ENCODE measurements around the gene SOD3. TPM values are rescaled to one million over a fixed set of nuclear protein-coding genes. Genes with fewer than 3 reads are reported as not detected.

SOD3 gene
- total RNA-seq, 4 donors from 2014 or later, result 5.0 to 120 (median 25.2) TPM

DNA sequence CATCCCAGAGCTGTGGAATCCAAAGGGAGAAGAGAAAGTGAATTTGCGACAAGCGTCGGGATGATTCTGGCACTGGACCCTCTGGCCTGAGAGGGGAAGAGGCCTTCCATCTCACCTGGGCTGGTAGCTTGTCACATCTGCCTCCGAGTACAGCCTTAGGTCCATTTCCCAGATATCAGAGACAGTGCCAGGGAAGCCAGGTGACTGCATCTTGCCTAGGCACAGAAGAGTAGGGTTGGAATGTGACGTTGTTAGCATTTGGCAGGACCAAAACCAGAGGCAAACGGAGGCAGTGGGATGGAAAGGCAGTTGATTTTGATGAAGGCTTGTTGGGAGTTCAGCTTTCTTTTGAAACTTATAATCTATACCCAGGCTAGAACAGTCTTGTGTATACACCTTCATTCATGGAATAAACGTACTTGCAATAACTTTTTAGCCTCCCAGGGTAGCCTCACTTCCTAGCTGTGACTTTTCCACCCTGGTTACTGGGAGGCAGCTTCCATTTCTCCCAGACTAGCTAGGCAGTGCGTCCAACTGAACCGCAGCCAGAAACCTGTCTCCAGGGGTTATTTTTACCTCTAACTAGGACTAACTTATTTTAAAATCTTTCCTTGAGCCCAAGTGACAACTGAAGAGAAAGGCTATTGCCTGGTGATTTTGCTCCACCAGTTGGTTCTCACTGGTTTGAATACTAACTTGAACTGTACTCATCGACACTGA lies 5.9 kb downstream of the SOD3 start:
- Histone ChIP-seq H3K4me3 (peak overlapping the region in 1 of 4 donors; percentile 35), H3K4me1 (peaks cover 3 to 60% (median 12%) of the 10 kb centered on the region in 3 donors)
- no peak for DNase-seq

DNA sequence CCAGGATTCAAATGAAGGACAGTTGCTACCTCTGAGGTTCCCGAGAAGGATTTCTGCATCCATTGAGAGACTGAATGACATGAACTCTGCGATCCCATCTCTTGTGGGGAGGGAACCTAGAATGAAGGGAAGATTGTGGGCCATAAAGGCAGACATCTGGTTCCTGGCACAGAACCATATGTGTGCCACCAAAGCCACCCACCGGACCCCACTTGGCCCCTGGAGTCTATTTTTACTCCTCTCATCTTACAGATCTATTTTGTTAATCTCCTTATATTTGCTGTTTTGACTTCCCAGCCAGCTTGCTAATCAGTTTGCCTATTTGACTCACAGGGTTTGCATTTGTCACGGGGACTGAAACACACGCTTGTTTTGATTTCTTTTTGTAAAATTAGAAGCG lies 7.3 kb downstream of the SOD3 start:
- 64 to 73% methylated on average over 6 of the region's 6 CpGs for WGBS, 2 donors
- intact Hi-C loops (cut with DNase I), result no loop called here
- Histone ChIP-seq H3K4me3 (no peak overlapping the region), H3K36me3 (no peaks in the 10 kb centered on the region), H3K4me1 (peaks cover 3 to 49% (median 12%) of the 10 kb centered on the region in 3 donors), H3K27ac (no peak overlapping the region), H3K27me3 (peaks cover 0 to 34% (median 0%) of the 10 kb centered on the region in 4 donors), H3K9me3 (no peaks in the 10 kb centered on the region)
- no peak for DNase-seq
- TF ChIP-seq POLR2A (IDR thresholded peaks at IDR 0.05), result no peak
- TF ChIP-seq, protein P1, sequence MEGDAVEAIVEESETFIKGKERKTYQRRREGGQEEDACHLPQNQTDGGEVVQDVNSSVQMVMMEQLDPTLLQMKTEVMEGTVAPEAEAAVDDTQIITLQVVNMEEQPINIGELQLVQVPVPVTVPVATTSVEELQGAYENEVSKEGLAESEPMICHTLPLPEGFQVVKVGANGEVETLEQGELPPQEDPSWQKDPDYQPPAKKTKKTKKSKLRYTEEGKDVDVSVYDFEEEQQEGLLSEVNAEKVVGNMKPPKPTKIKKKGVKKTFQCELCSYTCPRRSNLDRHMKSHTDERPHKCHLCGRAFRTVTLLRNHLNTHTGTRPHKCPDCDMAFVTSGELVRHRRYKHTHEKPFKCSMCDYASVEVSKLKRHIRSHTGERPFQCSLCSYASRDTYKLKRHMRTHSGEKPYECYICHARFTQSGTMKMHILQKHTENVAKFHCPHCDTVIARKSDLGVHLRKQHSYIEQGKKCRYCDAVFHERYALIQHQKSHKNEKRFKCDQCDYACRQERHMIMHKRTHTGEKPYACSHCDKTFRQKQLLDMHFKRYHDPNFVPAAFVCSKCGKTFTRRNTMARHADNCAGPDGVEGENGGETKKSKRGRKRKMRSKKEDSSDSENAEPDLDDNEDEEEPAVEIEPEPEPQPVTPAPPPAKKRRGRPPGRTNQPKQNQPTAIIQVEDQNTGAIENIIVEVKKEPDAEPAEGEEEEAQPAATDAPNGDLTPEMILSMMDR (IDR thresholded peaks at IDR 0.05), result no peak

More for the DNA sequence above, 5.9 kb downstream of the SOD3 start:
- intact Hi-C loops (cut with DNase I), result no loop called here
- 63 to 76% methylated on average over 10 of the region's 10 CpGs for WGBS, 2 donors
- H3K27ac ChIP-seq, result peak overlapping the region; percentile 30 to 64 (median 50)
- H3K36me3 ChIP-seq, result no peaks in the 10 kb centered on the region
- TF ChIP-seq, protein P1 (IDR thresholded peaks at IDR 0.05), result no peak
- TF ChIP-seq POLR2A (IDR thresholded peaks at IDR 0.05), result no peak
- peaks cover 0 to 34% (median 0%) of the 10 kb centered on the region in 4 donors for H3K27me3 ChIP-seq
- no peaks in the 10 kb centered on the region for H3K9me3 ChIP-seq

DNA sequence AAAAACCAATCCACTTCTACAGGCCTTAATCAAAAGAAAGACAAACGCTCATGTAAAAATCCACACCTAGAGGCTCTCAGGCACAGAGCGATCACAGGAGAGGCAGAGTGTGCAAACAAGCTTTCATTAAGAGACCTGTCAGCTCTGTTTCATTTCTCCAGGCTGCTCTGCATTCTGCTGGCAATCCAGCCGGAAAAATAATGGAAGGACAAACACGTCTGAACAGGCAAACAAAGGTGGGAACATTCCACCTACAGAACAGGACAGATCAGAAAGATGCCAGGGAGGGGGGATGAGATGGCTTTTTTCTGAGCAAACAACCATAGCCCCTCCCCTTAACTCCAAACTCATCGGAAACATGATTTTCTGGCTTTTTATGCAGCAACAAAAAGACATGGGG lies 9.7 kb downstream of the SOD3 start:
- intact Hi-C loops (cut with DNase I), result no loop called here
- H3K36me3 ChIP-seq, result no peaks in the 10 kb centered on the region
- H3K9me3 ChIP-seq, result no peaks in the 10 kb centered on the region
- peak overlapping the region in 2 of 4 donors; percentile 3 to 6 for H3K27ac ChIP-seq
- TF ChIP-seq, protein P1 (IDR thresholded peaks at IDR 0.05), result no peak
- TF ChIP-seq POLR2A (IDR thresholded peaks at IDR 0.05), result no peak
- no peak overlapping the region for H3K4me3 ChIP-seq
- no peak for DNase-seq
- peaks cover 3 to 37% (median 10%) of the 10 kb centered on the region in 3 donors for H3K4me1 ChIP-seq
- 34 to 57% methylated on average over 5 of the region's 5 CpGs for WGBS, 2 donors
- H3K27me3 ChIP-seq, result peaks cover 0 to 15% (median 0%) of the 10 kb centered on the region in 4 donors

DNA sequence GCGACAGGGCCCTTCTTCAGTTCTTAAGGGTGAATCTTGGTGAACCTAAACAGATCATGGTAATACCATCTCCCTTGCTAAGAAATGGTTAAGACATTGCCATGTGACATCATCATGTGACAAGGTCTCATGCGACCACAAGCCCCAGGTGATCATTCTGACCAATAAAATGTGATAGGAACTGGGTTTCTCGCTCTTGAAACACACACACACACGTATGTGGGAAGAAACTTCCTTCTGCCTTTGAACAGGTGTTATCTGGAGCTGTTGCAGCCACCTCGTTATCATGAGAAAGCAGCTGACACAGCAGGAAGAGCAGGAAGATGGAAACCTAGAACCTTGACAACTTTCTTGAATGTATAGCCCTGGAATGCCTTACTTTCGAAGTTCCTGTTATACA lies 10.2 kb downstream of the SOD3 start:
- H3K4me1 ChIP-seq, result peaks cover 0 to 32% (median 5%) of the 10 kb centered on the region in 3 donors
- 41 to 59% methylated on average over 6 of the region's 6 CpGs for WGBS, 2 donors
- no peaks in the 10 kb centered on the region for H3K36me3 ChIP-seq
- no peak overlapping the region for H3K4me3 ChIP-seq
- no peaks in the 10 kb centered on the region for H3K9me3 ChIP-seq
- TF ChIP-seq, protein P1 (IDR thresholded peaks at IDR 0.05), result no peak
- TF ChIP-seq POLR2A (IDR thresholded peaks at IDR 0.05), result no peak
- intact Hi-C loops (cut with DNase I), result no loop called here
- no peak for DNase-seq
- peaks cover 0 to 10% (median 0%) of the 10 kb centered on the region in 4 donors for H3K27me3 ChIP-seq
- H3K27ac ChIP-seq, result no peak overlapping the region

DNA sequence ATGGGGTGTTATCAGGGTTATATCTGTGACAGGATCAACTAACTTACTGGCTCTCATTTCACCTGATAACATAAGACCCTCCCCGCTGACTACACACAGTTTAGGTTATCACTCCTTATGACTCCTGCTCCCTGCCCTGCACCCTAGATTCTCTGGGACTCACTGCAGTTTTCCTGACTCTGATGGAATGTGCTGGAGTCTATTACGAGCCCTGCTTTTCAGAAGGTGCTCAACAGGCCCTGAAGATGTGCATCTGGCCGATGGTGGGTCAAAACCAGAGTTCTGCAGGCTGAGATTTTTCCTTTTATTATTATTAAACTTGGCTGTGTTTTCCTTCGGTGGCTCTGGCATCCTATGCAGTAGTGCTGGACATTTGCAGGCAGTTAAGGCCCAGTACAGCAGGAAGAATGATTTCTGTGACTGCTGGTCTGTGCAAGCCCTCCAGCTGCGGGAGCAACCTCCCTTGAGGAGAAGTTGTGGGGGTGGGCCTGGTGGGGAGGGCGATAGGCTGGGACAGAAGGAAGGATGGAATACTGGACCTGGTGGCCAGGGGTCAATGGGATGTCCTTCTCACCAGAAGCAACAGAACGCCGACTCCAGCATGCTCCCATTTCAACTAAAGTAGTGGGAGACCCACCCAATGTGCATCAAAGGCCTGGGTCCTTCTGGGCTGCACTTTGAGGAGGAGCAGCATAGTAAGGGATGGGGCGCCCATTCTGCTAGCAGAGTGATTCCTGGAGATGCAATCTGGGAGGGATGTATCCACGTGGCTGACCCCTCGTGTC lies 11.0 kb downstream of the SOD3 start:
- Histone ChIP-seq H3K4me3 (no peak overlapping the region), H3K4me1 (peaks cover 0 to 24% (median 5%) of the 10 kb centered on the region in 3 donors), H3K27ac (no peak overlapping the region), H3K36me3 (no peaks in the 10 kb centered on the region), H3K9me3 (no peaks in the 10 kb centered on the region), H3K27me3 (peaks cover 0 to 2% (median 0%) of the 10 kb centered on the region in 4 donors)
- WGBS, 2 donors, result 76 to 85% methylated on average over 8 to 9 of the region's 11 CpGs
- DNase-seq, result no peak
- TF ChIP-seq, protein P1 (IDR thresholded peaks at IDR 0.05), result no peak
- no peak for TF ChIP-seq POLR2A (IDR thresholded peaks at IDR 0.05)
- intact Hi-C loops (cut with DNase I), result no loop called here

All from esophagus squamous epithelium (tissue), 5 donors.